HTR-8/SVneo (cell line): ENCODE measurements around the gene MARK4.
"Not testable (repeated sequence)": the region's sequence is repeated elsewhere in the genome, so short reads cannot be mapped to it uniquely, and the experiment has no call there.

Experiments used
- DNase-seq: peaks from one replicate; pipeline ENCODE4 v3.0.0; 2011; ENCODE audit warnings: low spot score, mixed read lengths; ENCODE audit not compliant: insufficient read length
- FAIRE-seq: peaks from 2 replicates; lab custom pipeline; 2011; peaks lifted over from hg19 to GRCh38; lab: Jason Lieb, UNC

Gene MARK4

DNA sequence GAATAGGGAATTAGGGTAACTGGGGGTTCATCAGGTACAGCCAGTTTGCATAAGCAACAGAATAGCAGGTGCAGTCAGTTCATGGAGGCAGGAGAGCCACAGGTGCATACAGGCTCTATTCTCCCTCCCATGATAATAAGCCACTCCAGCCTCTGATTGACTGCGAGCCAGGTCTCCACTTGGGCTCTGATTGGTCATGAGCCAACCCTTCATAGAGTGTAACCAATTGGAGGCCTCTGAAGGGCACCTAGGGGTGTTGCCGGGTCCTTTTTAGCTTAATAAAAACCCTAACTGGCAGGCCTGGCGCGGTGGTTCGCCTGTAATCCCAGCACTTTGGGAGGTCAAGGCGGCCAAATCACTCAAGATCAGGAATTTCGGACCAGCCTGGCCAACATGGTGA lies 80.3 kb downstream of the MARK4 start:
- no peak for DNase-seq
- no peak for FAIRE-seq

DNA sequence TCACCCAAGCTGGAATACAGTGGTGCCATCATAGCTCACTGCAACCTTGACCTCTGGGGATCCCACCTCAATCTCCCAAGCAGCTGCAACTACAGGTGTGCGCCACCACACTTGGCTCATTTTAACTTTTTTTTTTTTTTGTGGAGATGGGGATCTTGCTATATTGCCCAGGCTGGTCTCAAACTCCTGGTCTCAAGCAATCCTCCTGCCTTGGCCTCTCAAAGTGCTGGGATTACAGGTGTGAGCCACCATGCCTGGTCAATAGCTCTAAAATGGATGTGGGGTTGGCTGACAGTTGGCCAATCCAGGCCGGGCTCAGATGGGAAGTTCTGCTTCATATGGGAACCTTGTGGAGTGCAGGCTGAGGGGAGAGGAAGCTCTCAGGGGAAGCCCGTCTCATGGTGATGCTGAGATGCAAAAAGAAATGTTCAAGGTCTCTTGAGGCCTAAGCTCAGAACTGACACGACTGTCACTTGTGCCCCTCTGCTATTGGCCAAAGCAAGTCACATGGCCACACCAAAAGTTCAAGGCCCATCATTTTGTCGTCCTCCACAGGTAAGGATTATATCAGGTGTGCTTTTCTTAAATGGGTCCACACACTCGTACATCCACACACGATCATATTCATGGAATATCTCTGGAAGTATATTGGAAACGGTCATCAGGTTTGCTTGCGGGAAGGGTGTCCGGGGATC lies 82.7 kb downstream of the MARK4 start:
- DNase-seq: no peak
- FAIRE-seq: no peak

DNA sequence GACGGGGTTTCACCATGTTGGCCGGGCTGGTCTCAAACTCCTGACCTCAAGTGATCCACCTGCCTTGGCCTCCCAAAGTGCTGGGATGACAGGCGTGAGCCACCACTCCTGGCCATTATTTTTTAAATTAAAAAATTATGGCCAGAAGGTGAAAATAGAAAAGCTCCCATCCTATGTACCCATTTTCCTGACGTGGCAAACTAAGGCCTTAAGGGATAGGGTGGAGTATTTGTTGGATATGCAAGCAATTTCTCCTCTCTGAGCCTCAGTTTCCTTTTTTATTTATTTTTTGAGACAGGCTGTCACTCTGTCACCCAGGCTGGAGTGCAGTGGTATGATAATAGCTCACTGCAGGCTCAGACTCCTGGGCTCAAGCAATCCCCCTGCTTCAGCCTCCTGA lies 83.8 kb downstream of the MARK4 start:
- FAIRE-seq, DNase-seq: not testable (repeated sequence)

DNA sequence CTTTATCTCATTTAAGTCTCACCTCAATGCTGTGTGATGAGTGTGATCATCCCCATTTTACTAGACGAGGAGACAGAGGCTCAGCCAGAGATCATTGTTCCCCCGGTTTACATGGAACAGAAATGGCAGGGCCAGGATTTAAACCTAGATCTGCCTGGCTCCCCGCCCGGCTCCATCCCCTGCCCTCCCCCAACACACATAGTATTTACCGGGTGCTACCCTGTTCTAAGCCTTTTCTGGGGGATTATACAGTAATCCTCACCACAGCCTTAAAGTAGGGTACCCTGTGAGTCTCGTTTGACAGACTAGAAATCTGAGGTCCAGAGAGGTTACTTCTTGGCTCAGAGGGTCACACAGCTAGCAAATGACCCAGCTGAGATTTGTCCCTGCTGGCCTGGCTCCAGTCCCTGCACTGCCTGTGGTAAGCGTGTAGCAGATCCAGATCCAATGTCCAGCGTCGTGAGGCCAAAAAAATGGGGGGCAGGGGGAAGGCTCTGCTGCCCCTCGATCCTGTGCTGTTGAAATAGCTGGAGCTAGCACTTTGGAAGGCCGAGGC lies 85.7 kb downstream of the MARK4 start:
- FAIRE-seq (no peak), DNase-seq (no peak)

DNA sequence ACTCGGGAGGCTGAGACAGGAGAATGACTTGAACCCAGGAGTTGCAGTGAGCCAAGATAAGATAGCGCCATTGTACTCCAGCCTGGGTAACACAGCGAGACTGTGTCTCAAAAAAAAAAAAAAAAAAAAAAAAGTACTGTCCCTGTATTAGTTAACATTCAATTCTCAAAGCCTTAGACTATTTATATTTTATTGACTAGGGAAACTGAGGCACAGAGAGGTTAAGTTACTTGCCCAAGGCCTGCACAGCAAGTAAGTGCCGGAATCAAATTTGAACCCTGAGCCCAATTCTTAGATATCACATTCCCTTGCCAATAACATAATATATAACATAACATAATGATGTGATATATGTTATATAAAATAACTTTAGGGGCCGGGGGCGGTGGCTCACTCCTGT lies 88.6 kb downstream of the MARK4 start:
- DNase-seq (no peak), FAIRE-seq (no peak)

DNA sequence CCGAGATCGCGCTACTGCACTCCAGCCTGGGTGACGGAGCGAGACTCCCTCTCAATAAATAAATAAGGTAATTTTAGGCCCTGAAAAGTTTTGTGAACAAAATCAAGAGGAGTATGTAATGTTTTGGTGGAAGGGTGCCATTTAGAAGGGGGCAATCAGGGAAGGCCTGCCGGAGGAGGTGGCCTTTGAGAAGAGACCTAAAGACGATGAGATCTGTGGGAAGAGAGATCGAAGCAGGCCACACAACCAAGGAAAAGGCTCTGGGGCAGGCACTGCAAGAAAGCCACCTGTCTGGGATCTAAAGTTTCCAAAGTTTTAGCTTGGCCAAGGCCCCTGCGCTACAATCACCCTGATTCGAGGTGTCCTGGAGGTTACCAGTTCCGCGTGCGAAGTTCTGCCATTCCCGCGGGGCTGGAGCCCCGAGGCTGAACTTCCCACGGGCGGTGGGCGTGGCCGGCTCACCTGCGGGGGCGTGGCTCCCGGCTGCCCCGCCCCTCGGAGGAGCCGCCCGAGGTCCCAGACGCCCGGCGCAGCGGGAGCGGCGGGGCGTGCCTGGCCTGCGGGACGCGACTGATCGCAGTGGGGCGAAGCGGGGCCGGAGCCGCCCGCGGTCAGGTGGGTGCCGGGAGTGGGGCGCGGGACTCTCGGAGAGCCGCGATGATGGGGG lies 89.3 kb downstream of the MARK4 start, which contains the start of gene KLC3:
KLC3 (plus strand) TSS at position 519 of the 667 bp plus-strand sequence. CDS start 4,792 bp downstream, outside the sequence.
- DNase-seq: peak; percentile 44
- FAIRE-seq: no peak

DNA sequence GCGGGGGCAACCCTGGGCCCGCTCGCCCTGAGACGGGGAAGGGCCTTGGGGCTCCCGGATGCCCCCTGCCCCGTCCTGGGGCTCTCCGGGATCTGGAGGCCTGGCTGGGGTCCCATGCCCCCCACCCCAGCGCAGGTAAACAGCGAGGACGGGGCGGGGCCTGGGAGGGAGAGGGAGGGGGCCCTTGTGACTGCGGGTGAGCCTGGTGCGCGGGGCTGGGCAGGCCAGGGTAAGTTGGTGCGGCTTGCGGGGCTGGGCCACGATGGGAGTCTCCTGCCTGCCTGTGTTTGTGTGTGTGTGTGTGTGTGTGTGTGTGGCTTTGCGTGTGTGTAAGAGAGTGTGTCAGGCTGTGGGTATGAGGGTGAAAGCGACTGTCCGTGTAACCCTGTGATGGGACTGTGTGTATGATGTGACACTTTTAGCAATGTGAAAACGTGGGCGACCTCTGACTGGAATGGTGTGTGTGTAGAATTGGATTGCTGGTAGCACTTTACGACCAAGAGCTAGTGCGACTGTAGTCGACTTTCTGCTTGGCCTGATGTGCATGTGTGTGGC lies 89.9 kb downstream of the MARK4 start:
- FAIRE-seq (no peak), DNase-seq (no peak)

DNA sequence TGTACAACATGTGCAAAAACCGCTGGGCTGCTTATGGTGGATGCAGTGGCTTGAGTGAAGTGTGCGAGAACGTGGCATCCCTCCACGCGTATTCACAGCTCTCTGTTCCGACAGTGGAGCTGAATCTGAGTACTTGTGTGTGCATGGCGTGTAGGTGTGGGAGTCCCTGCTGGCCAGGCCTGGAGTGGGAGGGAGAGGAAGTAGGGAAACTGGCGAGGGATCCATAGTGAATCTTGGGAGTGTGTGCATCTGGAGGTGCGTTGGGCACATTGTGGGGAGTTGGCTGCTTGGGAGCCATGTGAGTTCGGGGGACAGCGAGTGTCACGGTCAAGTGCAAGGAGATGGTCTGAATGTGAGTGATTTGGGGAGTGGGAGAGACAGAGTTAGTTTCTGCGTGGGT lies 91.8 kb downstream of the MARK4 start:
- peak; percentile 9 for FAIRE-seq
- DNase-seq: no peak

DNA sequence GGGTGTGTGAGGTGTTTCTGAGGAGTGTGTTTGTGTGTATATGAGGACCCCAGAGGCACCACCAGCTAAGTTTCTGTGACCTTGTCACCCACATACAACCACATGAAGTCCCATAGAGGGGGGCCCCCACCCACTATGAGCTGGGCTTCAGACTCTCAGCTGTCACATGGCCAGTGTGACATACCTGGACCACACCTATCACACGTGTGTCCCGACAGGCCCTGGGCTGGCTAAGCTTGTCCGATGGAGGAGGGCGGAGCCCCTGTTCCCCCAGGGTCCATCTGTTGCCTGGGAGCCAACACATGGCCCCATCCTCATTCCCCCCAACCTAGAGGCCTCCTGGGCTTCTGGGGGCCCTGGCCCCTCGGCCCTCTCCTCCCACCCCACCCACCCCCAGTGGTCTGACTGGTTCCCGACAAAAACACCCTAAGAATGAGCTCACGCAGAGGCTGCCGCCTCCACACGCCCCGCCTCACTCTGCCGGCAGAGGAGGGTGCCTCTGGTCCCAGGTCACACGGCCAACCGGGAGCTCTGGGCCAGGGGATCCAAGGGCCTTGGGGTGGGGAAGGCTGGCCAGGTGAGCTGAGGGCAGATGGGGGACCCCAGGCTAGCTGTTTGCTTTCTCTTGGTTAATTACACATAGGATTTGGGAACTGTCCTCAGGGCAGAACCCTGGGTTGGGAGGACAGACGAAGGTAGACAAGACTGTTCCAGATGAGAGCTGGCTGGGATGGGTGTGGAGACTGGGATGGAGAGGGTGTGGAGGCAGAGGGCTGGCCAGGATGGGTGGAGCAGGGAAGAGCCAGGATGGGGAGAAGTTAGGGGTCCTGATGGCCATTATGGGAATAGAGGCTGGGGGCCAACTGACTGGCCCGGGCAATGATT lies 93.8 kb downstream of the MARK4 start:
- peak; percentile 40 for FAIRE-seq
- DNase-seq: no peak

DNA sequence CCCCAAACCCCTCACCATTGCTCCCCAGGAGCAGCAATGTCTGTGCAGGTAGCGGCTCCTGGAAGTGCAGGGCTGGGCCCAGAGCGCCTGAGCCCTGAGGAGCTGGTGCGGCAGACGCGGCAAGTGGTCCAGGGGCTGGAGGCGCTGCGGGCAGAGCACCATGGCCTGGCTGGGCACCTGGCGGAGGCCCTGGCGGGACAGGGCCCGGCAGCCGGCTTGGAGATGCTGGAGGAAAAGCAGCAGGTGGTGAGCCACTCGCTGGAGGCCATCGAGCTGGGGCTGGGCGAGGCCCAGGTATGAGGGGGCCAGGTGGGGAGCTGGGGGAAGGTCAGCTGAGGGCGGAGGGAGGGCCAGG lies 94.4 kb downstream of the MARK4 start:
- FAIRE-seq: no peak
- no peak for DNase-seq

DNA sequence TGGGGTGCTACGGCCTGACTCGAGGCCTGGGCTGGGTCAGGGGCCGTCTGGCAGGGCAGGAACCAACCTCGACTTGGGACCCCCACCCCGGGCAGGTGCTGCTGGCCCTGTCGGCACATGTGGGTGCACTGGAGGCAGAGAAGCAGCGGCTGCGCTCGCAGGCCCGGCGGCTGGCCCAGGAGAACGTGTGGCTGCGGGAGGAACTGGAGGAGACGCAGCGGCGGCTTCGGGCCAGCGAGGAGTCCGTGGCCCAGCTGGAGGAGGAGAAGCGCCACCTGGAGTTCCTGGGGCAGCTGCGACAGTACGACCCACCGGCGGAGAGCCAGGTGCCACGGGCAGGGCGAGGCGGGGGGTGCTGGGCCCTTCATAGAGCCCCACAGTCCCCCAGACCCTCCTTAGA lies 95.4 kb downstream of the MARK4 start:
- DNase-seq (no peak), FAIRE-seq (no peak)

DNA sequence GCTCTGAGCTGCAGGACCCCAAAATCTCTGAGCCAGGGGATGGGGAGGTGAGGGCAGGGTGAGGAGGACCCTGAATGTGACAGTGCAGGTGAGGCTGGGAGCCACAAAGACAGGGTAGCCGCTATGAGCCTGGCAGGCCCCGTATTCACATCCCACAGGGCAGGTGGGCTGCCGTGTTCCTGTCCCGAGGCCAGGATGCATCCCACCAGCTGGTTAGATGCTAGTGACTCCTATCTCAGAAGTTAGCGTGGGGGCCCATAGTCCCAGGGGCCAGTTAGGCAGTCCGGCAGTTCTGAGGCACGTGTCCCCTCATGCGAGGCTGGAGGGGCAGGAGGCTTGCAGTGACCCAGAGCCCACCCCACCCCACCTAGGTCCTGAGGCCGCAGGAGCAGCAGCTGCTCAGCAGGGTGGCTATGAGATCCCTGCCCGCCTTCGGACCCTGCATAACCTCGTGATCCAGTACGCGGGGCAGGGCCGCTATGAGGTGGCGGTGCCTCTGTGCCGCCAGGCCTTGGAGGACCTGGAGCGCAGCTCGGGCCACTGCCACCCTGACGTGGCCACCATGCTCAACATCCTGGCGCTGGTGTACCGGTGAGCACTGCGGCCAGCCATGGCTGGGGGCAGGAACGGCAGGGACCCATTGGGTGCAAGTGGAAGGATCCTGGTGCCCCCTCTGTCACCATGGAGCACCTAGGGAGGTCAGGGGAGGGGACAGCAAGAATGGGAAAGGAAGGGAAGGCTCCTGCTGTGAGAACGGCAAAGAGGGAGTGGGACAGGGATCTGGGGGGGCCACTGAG lies 96.7 kb downstream of the MARK4 start:
- FAIRE-seq (no peak), DNase-seq (no peak)

DNA sequence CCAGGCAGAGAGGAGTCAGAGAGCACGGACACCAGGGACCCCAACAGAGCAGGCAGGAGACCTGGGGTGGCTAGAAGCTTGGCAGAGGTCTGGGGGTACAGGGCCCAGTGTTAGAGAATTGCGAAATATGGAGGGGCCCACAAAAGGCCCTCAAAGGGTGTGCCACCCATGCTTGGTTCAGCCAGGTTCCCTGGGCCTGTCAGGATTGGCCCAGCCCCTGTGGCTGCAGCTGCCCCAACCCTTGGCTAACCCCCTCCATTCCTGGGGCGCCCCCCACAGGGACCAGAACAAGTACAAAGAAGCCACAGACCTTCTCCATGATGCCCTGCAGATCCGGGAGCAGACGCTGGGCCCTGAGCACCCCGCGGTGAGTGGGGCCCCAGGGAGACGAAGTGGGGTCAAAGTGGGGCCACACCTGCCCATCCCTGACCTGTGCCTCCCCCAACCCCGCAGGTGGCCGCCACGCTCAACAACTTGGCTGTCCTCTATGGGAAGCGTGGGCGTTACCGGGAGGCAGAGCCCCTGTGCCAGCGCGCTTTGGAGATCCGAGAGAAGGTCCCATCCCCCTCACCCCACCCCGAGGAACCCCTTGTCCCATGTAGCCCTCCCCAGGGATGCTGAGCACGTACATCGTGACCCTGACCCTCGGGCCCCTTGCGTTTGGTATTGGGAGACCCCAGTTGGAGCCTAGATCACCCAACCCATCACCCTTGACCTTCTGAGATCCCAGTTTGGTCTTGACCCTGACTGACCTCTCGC lies 97.5 kb downstream of the MARK4 start:
- DNase-seq (no peak), FAIRE-seq (no peak)

DNA sequence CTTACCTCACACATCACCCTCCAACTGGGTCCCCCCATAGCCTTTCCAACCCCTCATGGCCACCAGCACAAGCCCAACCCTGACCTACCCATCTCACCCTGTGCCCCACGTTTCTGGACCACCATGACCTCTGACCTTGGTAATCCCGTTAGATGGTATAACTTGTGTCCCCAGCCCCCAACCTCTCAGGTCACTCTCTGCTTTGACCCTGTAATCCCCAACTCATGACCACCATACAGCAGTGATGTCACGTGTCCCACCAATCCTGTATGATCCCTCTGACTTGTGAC lies 98.0 kb downstream of the MARK4 start:
- no peak for DNase-seq
- FAIRE-seq: peak; percentile 48

DNA sequence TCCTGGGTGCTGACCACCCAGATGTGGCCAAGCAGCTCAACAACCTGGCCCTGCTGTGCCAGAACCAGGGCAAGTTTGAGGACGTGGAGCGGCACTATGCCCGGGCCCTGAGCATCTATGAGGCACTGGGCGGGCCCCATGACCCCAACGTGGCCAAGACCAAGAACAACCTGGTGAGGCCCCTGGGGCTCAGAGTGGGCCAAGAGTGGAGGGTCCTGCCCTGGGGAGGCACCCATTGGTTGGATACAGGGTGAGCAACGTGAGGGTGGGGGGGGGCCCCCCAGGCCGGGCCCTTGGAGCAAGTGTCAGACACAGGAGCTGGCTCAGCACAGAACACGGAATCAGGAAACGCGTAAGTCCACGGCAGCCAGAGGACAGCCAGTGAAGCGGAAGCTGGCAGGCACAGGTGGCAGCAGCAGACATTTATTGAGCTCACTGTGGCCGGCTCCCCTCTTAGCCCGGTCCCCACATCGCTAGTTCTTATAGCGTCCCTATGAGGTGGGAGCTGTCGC lies 98.4 kb downstream of the MARK4 start:
- no peak for DNase-seq
- no peak for FAIRE-seq

DNA sequence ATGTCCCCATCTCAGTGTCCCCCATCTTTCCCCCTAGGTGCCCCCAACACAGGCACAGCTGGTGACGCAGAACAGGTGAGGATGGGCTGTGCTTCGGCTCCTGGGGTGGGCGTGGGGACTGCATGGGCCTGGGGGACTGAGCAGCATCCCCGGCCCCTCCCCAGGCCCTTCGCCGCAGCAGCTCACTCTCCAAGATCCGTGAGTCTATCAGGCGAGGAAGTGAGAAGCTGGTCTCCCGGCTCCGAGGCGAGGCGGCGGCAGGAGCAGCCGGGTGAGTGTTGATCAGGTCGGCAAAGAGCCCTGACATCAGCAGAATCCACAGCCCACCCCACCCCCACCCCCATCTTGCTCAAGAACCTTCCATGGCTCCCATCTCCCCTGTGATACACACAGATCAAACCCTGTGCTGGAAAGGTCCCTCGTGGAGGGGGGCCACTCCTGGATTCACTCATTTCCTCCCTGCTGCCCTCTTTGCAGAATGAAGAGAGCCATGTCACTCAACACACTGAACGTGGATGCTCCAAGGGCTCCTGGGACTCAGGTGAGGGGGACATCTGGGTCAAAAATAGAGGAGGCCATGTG lies 99.5 kb downstream of the MARK4 start:
- FAIRE-seq (no peak), DNase-seq (no peak)

DNA sequence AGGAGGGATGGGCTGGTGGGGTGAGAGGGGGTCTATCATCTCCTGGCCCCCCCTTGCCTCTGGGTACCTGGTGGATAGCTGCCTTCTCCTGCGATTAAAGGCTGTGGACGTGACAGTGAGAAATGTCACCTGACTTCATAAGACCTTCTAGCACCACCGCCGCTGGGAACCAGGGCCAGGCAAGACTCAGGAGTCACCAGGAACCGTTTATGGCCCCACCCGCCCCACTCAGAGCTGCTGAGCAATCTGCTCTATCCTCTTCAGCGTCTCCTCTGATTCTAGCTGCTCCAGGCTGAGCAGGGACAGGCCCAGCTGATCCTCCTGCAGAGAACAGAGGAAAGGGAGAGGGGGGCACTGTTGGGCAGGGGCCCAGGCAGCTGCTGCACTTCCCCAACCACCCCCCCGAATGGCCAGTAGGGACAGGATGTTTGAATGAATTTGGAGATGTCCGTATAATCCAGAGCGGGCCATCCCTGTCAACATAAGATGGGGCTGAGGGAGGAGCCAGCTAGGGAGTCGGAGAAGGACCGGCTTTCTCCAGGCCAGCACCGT lies 100.4 kb downstream of the MARK4 start:
- DNase-seq (no peak), FAIRE-seq (no peak)

DNA sequence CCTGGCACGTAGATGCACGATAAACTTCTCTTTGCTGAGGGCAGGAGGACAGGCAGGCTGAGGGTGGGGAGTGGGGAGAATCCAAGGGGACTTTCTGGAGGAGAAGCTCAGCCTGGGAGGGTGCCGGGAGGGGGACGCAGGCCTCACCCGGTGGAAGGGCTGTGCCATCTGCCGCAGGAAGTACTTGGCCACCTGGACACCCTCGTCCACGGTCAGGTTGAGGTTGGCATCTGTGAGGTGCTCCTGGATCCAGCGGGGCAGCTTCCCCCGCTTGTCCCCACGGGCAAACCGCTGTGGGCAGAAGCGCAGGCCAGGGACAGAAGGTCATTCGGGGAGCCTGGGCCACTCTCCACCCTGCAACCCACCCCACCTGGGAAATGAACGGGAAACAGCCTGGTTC lies 101.0 kb downstream of the MARK4 start:
- FAIRE-seq (no peak), DNase-seq (no peak)
